HG02885 (cell line): ENCODE results near the gene SLC47A2.
"Not testable (repeated sequence)": the region's sequence is repeated elsewhere in the genome, so short reads cannot be mapped to it uniquely, and the experiment has no call there.

ENCODE experiments used
- ATAC-seq: cut with Tn5 transposase; IDR thresholded peaks from one replicate; pipeline ENCODE4 v1.9.1; 2021; ENCODE audit warnings: mild to moderate bottlenecking; ENCODE audit not compliant: unreplicated experiment, poor library complexity

The SLC47A2 gene

DNA sequence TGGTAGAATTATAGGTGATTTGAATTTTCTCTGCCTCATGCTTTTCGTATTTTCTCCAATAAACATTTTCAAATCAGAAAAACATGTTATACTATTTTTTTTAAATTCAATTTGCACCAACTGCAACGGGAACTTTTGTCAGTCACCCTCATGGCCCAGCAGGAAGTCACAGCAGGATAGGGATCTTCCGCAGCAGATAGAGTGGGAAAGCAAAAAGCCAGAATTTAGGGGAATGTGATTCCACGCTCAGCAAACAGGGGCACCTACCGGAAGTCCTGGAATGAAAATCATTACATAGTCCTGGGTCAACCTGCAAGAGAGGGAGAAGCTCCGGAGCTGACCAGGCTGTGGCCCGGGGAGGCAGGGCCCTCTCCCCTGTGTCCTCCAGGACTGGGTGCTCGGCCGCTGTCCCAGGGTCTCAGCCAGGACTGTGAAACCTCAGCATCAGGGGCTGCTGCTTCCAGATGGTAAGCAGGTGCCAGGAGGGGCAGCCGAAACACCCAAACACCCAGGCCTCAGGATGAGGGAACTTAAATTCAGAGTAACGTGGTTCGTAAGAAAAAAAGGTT lies 3.9 kb downstream of the SLC47A2 start:
- no peak for ATAC-seq

DNA sequence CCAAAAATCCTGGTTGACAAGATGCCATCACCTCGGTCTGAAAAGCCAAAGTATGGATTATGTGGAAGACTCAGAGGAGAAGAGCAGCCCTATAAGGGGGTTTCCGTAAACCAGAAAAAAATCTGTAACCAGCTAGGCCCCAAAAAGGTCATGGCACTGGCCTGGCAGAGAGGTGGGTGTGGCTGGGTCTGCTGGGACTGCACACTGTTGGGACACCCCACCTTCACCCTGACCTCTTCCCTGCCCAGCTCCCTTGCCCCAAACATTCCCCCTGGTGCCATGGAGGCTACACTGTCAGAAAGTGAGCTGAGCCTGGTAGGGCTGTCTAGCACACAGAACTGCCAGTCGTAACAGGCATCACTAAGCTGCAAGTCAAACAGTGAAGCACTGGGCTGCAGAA lies 6.5 kb downstream of the SLC47A2 start:
- no peak for ATAC-seq

DNA sequence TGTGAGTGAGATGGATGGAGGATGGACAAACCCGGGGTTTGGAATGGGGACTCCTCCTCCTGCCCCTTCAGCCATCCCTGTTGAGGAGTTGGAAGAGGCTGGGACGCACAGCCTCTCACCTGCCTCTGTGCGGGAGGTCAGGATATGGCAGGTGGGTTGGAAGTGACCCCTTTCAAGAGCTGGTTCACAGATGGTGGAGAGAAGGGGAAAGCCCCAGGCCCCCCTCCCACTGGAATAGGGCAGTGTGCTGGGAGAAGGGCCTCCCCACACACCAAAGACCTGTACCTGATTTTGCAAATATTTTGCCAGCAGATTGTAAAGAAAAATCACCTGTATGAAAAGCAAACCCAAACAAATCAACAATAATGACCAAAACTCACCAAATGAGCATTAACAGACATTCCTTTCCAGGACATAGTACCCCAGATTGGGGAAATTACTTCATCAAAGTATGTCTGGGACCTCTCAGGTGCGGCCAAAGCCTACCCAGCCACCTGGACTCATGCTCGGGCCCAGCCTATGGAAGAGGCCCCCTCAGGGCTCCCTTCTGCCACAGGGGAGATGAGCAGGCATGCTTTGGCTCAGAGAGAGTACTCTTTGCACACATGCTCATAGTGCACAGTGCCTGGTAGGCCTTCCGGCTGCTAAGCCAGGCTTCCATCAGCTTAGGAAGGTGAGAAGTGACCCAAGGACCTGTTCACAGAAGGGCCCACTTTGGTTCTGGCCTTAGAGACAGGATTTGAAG lies 7.8 kb downstream of the SLC47A2 start:
- no peak for ATAC-seq

DNA sequence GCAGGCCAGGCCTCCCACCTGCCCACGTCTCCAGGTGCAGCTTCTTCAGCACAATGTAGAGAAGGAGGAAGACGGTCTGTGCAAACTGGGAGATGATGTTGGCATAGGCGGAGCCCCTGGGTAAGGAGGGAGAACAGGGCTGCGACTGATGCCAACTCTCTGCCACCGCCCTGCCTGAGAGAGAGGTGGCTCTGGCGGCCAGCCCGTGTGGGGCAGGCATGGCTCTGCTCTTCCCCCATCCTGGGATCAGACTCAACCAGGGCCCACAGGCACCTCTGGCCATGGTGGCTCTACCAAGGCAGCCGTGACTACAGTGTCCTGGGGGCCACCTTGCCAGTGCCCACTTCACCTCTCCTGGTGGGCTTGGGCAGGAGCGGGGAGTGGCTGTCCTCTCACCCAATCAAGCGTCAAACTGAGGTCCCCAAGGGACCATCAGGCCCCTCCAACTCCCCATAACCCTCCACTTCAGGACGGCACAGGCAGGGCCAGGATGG lies 8.6 kb downstream of the SLC47A2 start:
- ATAC-seq, result no peak

DNA sequence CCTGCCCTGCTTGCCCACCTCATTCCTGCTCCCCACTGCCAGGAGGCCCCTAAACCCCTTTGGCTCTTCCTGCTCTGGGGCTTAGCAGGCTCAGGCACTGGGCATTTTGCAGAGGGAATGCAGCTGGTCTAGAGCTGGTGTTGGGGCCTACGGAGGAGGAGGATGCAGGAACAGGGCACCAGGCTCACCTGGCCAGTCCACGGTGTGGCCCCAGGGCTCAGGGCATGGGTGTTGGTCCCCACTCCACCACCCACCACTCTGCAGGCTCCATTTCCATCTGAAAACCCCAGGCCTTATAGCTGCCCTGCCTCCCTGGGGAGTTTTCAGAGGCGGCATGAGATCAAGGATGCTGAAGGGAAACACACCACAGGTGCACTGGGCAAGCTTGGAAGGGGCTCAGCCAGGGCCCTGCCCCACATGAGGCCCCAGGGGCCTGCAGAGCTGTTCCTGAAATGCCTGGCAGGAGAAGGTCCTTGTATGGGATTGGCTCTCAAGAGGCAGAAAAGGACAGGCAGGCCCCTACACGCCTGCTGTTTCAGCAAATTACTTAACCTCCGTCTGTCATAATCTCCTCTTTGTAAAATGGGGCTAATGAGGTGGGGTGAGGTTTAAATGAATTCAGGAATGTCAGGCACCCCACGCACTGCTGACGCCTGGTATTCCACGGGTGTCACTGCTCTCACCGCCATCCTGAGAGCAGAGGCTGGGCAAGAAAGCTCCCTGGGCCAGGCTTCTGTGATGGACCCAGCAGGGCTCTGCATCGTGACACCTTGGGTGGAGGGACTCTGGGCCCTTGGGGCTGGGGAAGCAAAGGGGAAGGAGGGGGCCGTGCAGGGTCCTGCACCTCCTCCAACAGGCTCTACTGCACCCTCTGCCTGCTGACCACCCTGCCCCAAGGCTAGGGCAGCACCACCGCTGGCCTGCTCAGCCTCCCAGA lies 9.3 kb downstream of the SLC47A2 start:
- ATAC-seq, result no peak

DNA sequence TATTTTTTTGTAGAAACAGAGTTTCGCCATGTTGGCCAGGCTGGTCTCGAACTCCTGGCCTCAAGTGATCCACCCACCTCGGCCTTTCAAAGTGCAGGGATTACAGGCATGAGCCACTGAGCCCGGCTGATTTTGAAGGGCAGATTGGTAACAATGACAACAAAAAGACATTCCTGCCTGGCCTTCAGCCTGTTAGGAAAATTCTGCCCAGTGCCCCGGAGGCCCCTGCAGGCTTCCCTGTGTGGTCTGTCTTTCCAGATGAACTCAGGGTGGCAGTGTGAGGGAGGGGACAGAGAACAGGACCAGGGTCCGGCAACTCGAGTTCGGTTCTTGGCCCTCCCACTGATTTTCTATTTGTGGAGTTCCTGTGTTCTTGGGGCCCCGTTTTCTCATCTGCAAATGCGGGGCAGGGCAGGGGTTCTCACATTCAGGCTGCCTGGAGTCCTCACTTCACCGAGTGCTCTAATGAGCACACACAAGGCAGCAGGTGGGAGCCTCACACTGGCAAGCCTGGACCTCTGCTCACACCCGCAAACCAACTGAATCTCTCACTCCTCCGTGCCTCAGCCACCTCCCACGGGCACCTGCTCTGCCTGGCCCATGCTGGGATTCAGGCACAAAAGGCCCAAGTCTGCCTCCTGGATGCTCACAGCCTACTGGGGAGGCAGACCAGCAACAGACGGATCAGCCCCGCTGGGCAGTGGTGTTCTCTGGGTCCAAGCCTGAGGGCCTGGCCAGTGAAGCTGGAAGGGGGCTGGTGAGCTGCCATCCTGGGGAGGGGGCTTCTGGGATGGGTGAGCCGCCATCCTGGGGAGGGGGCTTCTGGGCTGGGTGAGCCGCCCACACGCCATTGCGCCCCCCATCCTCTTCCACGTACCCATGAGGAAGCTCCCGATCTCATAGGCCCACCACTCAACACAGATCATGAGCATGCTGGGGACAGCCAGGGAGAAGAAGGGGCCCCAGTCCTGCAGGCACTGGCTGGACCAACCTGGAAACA lies 10.3 kb downstream of the SLC47A2 start:
- ATAC-seq, result no peak

DNA sequence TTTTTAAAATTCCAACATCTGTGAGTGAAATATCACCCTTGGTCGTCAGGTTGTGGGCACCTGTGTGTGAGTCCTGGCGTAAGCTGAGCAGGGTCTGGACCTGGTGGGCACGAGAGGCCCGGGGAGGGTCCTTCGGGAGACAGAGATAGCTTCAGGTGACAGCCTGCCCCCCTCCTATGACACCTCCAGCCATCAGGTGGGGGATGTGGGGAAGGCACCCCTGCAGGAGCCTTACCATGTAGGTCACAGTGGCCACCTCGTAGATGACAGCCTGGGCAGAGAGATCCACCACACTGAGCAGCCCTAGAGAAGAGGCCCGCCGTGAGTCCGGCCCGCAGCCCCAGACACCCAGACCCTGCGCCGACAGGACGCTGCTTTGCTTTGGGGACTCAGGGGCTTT lies 11.2 kb downstream of the SLC47A2 start:
- ATAC-seq, result no peak

DNA sequence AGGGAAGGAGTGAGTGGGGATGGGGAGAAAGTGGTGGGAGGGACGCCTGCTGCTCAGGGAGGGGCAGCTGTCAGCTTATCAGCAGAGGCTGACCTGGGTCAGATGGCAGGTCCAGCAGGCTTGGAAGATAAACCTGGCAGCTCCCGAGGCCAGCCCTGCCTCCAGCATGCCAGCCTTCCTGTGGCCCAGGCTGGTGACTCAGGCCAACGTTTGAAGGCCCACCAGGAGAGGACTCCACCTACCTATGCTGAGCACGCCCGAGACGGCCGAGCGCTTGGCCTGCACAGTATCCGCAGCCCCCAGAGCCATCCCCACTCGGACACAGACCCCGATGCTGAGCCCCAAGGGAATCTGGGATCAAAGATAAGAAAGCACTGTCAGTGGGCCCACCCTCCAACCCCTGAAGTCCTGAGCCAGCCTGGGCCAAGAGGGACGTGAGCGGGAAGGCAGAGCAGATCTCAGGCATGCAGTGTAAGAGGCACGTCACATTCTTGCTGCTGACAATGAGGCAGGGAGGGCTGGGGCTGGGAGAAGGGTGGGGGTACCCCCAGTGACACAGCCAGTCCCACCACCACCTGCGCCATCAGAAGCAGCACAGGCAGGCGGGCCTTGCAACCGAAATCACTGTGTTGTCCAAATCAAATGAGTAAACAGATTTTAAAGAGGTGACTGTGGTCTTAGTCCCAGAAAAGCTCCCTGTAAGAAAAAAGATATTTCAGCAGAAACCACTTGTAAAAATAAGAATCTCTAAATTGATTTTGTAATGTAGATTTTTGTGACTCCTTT lies 12.4 kb downstream of the SLC47A2 start:
- ATAC-seq, result no peak

DNA sequence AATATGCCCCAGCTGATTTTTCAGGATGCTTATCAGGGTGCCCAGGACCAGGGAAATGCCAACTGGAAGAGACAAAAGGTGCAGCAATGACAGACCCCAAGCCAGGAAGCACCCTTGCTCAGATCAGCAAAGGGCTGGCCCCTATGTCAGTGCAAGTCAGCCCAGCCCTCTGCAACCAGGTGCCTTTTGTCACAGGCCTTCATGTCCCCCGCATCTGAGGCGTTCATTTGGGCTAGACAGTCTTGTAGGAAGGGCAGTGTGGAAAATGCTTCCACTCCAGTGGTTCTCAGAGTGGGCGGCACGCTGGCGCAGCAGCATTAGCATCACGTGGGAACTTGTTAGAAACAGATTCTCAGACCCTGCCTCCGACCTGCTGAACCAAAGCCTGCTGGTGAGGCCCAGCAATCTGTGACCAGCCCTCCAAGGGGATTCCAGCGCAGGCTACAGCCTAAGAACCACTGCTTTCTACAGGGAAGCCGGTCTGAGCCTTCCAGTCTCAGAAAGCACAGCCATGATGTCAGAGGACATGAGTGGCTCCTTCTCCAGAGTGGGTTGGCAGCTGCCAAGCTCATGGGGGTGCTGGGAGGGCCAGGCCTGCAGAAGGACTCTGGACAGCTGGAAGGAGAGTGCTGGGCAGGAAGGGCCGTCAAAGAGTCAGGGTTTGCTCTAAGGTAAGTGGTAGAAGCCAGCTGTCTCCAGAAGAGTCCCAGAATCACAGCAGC lies 13.1 kb downstream of the SLC47A2 start:
- no peak for ATAC-seq

DNA sequence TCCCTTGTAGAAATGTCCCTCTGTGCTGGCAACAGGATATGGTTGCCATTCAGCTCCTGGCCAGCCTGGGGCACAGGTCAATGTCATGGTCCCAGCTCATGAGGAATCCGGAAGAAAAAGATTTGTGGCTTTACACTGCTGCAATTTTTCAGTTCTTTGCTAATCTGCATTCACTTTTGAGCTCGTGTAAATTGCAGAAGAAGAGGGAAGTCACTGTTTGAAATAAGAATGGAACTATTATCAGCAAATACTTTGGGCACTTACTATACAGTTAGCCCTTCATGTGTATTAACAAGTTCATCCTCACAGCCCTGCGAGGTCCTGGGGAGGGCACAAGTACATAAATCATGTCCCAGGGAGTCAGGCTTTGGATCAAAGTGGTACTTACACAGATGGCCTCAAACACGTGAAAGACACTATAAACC lies 14.2 kb downstream of the SLC47A2 start:
- ATAC-seq, result no peak

DNA sequence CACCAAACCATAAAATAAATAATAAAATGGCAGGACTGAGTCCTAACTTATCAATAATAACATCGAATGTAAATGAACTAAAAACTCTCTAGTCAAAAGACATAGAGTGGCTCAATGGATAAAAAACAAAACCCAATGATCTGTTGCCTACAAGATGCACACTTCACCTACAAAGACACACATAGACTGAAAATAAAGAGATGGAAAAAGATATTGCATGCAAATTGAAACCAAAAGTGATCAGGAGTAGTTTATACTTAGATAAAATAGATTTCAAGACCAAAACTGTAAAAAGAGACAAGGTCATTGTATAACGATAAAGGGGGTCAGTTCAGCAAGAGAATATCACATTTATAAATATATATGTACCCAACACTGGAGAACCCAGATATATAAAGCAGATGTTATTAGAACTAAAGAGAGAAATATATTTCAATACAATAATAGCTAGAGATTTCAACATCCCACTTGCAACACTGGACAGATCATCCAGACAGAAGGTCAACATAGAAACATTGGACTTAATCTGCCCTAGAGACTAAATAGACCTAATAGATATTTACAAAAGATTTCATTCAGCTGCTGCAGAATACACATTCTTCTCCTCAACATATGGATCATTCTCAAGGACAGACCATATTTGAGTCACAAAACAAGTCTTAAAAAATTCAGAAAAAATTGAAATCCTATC lies 29.8 kb downstream of the SLC47A2 start:
- ATAC-seq, result no peak

DNA sequence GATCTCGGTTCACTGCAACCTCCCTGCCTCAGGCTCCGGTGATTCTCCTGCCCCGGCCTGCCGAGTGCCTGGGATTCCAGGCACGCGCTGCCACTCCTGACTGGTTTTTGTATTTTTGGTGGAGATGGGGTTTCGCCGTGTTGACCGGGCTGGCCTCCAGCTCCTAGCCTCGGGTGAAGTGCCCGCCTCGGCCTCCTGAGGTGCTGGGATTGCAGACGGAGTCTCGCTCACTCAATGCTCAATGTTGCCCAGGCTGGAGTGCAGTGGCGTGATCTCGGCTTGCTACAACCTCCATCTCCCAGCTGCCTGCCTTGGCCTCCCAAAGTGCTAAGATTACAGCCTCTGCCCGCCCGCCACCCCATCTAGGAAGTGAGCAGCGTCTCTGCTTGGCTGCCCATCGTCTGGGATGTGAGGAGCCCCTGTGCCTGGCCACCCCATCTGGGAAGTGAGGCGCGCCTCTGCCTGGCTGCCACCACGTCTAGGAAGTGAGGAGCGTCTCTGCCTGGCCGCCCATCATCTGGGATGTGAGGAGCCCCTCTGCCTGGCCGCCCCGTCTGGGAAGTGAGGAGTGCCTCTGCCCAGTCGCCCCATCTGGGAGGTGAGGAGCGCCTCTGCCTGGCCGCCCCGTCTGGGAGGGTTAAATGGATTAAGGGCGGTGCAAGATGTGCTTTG lies 31.3 kb downstream of the SLC47A2 start:
- not testable (repeated sequence) for ATAC-seq

DNA sequence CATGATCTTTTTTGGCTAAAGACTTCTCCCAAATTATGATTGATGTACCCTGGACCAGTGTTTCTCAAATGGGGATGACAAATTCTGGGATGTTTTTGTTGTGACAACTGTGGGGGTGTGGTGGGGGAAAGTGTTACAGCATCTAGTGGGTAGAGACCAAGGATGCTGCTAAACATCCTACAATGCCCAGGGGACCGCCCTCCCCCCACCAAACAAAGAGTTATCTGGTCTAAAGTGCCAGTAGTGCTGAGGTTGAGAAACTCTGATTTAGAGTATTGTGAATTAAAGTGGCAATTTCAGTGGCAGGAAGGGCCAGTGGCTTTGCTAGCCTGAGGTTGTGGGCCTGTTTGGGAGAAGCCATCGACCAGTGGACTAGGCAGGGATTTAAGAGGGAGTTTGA lies 33.3 kb downstream of the SLC47A2 start:
- ATAC-seq, result no peak

DNA sequence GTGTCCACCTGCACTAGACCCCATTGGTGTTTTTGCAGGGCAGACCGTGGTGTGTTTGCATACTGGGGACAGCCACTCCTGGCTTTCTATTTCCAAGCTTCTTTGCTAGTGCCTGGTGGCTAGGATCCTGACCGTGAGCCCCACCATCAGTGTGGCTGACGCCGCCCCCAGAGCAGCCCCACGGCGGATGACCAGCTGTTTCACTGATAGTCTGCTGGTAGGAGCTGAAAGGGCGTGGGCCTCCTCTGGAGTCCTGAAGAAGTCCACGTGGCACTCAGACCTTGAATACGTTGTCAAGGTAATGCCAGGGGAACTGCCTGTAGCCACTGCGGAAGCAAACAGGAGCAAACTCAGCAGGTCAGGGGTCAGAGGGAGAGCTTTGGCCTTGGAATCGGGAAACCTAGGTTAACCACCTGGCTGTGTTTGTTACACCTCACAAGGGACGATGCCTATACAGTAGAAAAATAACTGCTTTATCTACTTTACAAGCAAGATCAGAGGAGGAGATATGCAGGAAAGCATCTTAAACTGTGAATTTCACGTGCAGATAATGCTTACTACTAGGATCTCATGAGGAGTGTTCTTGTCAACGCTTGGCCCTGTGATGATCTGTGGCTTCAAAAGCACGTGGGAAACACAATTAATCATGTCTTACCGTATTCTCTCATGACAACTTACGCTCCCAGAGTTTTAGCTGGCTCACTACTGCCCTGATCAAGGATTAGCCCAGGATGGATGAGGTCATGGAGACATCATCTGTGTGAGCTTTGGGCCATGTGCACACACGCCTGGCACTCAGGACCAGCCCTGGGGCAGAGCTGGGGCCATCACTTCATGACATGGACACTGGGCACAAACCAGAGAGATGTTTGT lies 37.6 kb downstream of the SLC47A2 start:
- no peak for ATAC-seq

DNA sequence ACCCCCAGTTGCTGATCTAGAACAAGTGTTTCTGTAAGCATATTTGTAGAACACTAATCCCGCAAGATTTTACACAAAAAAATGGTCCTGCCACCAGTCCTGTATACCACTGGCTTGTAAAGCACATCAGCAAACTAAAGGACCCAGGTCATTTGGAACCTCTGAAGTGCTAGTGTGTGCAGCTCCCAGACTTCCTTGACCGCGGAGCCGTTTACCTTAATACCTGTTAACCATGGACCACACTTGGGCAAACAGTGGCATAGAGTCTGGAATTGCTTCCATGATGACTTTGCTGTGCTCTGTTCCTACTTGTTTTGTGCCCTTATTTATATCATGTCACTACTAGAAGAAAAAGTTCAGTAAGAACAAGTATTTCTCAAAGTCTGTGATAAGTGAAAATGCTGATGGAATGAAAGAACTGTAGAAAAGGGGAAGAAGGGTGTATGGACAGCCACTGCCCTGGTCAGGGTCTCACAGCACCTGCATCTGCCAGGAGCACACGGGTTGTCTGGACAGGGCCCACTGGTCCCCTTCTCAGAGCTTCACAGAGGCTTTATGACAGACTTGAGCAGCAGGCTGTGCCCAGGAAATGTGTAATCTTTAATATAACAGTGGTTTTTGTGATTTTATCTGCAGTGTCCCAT lies 38.5 kb downstream of the SLC47A2 start:
- no peak for ATAC-seq

DNA sequence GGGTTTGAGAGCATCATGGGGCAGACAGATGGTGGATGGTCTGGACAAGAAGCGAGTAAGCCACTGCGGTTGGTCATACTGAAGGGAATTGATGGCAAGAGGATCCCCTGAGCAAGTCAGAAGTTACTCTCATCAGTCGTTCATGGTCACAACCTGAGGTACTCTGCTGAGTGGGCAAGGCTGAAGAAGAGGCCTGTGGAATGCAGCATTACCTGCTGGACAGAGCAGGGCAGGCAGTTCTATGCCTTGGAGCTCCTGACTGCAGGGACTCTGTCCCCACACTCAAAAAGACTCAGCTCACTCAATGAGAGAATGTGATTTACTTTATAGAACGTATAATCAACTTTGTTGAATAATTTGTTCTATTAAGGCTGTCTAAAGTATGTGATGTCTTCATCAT lies 39.5 kb downstream of the SLC47A2 start:
- no peak for ATAC-seq
